Stimulated activated CD4-positive, alpha-beta T cell treated with anti-CD3 and anti-CD28 coated beads, TNF-alpha, amount 100 ng/mL, for 1 hour (primary cell): Measurements from ENCODE around the gene SPATA6.

Source experiments
- DNase-seq, 3 donors: peaks; one replicate each; pipeline ENCODE4 v3.0.0-alpha.2; 2020; ENCODE audit warnings: low read depth in 3 of 3, low spot score in 1 of 3

The SPATA6 gene

DNA sequence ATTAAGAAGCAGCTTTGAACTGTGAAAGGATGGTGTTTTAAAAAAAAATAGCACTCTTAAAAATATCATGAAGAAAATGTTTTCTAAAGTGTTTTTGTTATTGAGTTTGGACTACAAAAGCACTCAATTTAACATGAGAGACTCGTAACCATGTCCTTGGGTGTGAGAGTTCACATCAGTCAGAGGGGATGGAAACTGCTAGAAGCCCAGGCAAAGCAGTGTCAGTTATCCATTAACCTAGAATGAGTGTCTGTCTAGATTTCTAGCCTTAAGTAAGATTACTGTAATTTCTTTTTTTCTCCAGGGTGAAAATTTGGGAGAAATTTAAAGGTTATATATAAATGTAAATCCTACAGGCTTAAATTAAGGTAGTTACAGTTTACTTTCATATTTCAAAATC is 217.8 kb downstream of the SPATA6 start:
- no peak for DNase-seq

DNA sequence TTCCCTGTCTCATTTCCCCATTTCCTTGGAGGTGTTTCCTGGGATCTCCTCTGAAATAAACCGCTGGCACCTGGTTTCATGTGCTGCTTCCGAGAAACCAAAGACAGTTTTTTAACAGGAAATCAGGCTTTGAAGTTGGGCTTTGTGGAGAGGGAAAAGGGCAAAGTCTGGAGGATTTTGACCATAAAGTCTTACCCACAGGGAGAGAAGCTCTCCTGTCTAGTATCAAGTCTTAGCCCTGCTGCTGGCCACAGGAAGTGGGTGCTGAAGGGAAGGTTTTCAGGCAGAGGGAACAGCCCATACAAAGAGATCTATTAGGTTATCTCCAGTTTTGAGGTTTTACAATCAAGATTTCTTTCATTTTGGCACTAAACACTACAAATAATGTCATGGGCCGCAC is 220.2 kb downstream of the SPATA6 start:
- DNase-seq = no peak

DNA sequence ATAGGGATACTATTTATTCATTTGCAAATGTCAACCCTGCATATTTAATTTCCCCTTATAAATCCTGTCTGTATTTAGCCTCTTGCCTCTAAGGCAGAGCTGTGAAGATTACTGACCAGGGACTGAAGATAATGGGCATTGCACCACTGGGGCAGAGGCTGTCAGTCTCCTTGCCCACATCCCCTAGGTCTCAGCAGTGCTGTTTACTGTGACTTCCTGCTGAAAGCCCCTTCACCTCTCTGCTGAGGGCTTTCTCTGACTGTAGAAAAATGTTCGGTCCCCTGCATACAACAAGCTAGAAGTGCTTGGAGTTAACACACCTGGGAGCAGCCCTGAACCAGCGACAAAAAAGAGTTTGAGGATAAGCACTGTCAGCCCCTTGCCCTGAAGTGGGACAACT is 220.7 kb downstream of the SPATA6 start:
- no peak for DNase-seq

DNA sequence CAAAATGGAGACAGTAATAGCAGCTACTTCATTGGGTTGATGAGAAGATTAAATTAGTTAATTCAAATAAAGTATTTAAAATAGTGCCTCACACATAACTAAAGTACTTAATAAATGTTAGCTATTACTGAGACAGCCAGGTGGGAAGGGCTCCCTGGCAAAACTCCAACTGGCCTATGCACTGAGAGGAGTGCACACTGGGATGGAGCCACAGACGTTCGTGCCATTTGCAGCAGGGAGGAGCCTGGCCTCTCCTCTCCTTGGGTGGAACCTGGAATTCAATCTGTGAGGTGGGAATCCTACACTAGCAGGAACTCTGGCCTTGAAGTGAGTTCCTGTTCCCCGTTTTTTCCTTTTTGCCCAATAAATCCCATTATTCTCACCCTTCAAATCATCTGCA is 221.4 kb downstream of the SPATA6 start:
- no peak for DNase-seq

DNA sequence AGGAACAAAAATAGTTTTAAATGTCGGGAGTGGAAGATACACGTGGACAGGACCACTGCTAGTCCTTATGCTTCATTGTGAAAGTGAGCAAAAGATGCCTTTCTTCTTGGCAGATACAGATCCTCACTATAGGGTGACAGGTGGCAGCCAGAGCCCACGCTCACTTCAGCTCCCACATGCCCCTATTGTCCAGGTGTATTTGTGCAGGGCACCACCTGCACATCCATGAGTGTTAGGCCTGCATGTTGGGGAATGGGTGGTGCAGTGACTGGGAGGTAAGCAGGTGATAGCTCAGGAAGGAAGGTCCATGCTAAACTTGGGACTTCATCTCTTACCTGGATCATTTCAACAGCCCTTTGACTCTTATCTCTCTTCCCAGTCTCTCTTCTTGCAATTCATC is 222.1 kb downstream of the SPATA6 start:
- DNase-seq = no peak

DNA sequence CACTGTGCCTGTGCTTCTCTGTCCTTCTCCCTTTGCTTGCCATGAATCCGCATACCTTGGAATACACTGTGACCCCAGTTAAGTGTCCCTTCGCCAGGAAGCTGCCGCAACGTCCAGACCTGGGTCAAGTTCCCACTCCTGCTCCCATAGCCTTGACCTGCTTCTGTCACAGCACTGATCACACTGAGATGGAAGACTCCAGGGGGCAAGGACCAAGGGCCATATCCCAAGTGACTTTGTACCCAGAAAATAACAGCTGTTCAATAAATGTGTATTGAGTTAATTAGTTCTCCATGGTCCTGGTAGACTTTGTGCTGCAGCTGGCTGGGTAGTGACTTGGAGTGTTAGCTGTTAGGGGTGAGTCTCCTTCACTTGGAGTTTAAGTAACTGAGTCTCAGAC is 223.6 kb downstream of the SPATA6 start:
- DNase-seq = no peak

DNA sequence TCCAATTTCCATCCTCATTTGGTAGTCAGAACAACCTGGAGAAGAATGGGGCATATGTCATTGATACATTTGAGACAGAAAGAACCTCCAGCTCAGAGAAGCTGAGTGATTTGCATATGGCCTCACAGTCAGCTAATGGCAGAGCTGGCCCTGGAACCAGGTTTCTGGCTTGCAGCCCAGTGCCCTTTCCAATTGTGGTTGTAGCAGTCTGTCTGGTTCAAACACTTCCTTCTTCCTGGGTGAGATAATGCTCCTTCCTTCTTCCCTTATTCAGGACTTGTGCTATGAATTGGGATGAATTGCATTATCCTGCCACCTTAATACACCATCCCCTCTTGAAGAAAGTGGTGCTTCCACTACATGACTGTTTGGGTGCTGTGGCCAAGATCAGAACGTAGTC is 225.3 kb downstream of the SPATA6 start:
- no peak for DNase-seq
